ENCODE results near the gene HK1. TPM values are rescaled to one million over a fixed set of nuclear protein-coding genes. Genes with fewer than 3 reads are reported as not detected.

HK1 gene
- total and polyA plus RNA-seq, 2 of the 4 experiments (the other 2 are of a cell fraction): 53.7 to 90.5 TPM

GRCh38 chr10:69334302-69335062 is 56.2 kb downstream of the HK1 start (continued):
- TF ChIP-seq ELK1 (IDR thresholded peaks at IDR 0.05; ENCODE audit: borderline replicate concordance, low read depth, low read length): no peak

GRCh38 chr10:69335063-69335587 is 56.8 kb downstream of the HK1 start:
- Histone ChIP-seq H4K5ac (ENCODE audit: low read depth, low read length) (no peak overlapping the region), H2BK20ac (ENCODE audit: low read depth, low read length) (no peak overlapping the region), H3K14ac (replicated peaks; ENCODE audit: low read depth, low read length) (no peak overlapping the region), H2BK120ac (ENCODE audit: low read depth, low read length) (no peak overlapping the region), H3K23ac (ENCODE audit: low read depth, low read length) (no peak overlapping the region), H3K9me3 (ENCODE audit: control insufficient read depth, insufficient read depth, low read length) (no peaks in the 10 kb centered on the region), H2BK15ac (ENCODE audit: low read depth, low read length) (no peak overlapping the region), H3K9ac (ENCODE audit: low read depth, low read length) (no peak overlapping the region), H3K36me3 (ENCODE audit: control insufficient read depth, insufficient read depth, low read length) (no peaks in the 10 kb centered on the region; the same call in 1 of the 2 replicates), H3K27me3 (ENCODE audit: control insufficient read depth, insufficient read depth, low read length) (no peaks in the 10 kb centered on the region), H2AK9ac (replicated peaks; ENCODE audit: low read depth, low read length, poor library complexity) (peak overlapping the region; percentile 67), H3K56ac (ENCODE audit: extremely low read depth, insufficient read depth, low read length) (no peak overlapping the region), H3K27ac (ENCODE audit: insufficient read depth, low read length) (no peak overlapping the region), H3K4ac (ENCODE audit: low read depth, low read length) (0 out of 2 replicates have a peak overlapping the region, but pooled peaks have one; percentile 10), H3K4me1 (ENCODE audit: control insufficient read depth, insufficient read depth, low read length) (peaks cover 28% of the 10 kb centered on the region), H4K91ac (ENCODE audit: insufficient read depth, low read depth, low read length) (no peak overlapping the region), H3K79me1 (ENCODE audit: low read depth in 1 of 2, low read length in 2 of 2) (peaks cover 46 to 87% of the 10 kb centered on the region in 2 experiments), H2BK5ac (ENCODE audit: low read depth, low read length, poor library complexity, severe bottlenecking) (no peak overlapping the region), H3K4me3 (ENCODE audit: insufficient read depth, low read depth, low read length) (no peak overlapping the region), H2AFZ (replicated peaks; ENCODE audit: low read length, poor library complexity) (peak overlapping the region; percentile 60), H2AK5ac (ENCODE audit: low read depth, low read length) (peak overlapping the region; percentile 75; the same call in 1 of the 2 replicates), H3K4me2 (ENCODE audit: low read depth, low read length) (no peak overlapping the region), H4K20me1 (ENCODE audit: insufficient read depth, low read length) (peaks cover 78% of the 10 kb centered on the region), H3K9me1 (ENCODE audit: insufficient read depth, low read length) (peaks cover 48% of the 10 kb centered on the region), H4K8ac (ENCODE audit: low read depth in 2 of 2, low read length in 2 of 2) (no peak overlapping the region), H3K18ac (ENCODE audit: low read depth, low read length) (no peak overlapping the region)
- WGBS, 2 experiments (ENCODE audit: extremely low coverage in 2 of 2, insufficient read length in 1 of 2): 100% methylated on average over 2 of the region's 13 CpGs; no CpG with 5 or more reads in 1 of the 2 experiments
- no peak for DNase-seq
- ATAC-seq (ENCODE audit: low read depth): no peak
- POLR2A ChIA-PET (ENCODE audit: unreplicated experiment): interaction anchor here (1.1 kb wide), 1 partner anchor 16 kb away, joined by 3 read pairs; no protein-coding TSS in a partner anchor
- no TSS peak for BruUV-seq (replicated peaks)
- intact Hi-C loops (cut with micrococcal nuclease) (no loop called here), in situ Hi-C loops (cut with MboI; ENCODE audit: low sequenced_read_pairs) (no loop called here), dilution Hi-C loops (cut with HindIII; ENCODE audit: low sequenced_read_pairs, unreplicated experiment) (no loop called here)
- TF ChIP-seq NFE2L2 (IDR thresholded peaks at IDR 0.05; ENCODE audit: low read depth, low read length) (no peak), CHD1 (IDR thresholded peaks at IDR 0.05; ENCODE audit: low read depth, low read length) (no peak), MXI1 (IDR thresholded peaks at IDR 0.05; ENCODE audit: borderline replicate concordance, low read depth, low read length) (no peak), BHLHE40 (IDR thresholded peaks at IDR 0.05; ENCODE audit: low read depth, low read length) (no peak), POLR2A (IDR thresholded peaks at IDR 0.05; ENCODE audit: low read depth, low read length) (no peak), RFX5 (IDR thresholded peaks at IDR 0.05; ENCODE audit: low read depth, low read length) (no peak), USF2 (IDR thresholded peaks at IDR 0.05; ENCODE audit: low read depth, low read length) (no peak)
- CTCF ChIA-PET: no interaction called here
